ENCODE data around the gene RTBDN.

Gene RTBDN

DNA sequence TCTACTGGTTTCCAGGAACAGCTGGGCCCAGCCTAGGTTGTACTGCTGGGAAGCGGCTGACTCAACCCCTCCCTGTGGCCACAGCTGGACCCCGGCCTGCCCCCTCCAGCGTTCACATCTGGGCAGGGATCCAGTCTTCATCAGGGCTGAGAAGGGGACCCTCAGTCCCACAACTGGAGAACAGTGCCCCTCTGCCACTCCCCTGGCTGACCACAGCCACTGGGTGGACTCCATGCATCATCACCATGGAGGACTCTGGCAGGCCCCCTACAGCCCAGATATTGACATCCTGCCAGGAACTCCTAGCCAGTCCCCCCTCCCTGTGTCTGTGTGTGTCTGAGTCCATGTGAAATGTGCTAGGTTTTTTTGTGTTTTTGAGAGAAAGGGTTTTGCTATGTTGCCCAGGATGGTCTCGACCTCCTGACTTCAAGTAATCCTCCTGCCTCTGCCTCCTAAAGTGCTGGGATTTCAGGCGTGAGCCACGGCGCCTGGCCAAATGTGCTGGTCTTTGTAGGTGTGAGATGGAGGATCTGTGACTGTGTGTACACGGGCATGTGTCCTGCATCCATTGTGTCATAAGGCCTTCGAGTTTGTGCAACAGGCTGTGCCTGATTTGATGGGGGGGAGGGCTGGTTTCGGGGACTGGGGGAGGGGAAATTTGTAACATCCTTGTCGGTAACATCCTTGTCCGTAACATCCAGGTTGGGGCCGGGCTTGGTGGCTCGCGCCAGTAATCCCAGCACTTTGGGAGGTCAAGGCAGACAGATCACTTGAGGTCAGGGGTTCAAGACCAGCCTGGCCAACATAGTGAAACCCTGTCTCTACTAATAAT is 55.0 kb downstream of the RTBDN start:
- DNase-seq (ENCODE audit: low spot score) = peak; percentile 76

DNA sequence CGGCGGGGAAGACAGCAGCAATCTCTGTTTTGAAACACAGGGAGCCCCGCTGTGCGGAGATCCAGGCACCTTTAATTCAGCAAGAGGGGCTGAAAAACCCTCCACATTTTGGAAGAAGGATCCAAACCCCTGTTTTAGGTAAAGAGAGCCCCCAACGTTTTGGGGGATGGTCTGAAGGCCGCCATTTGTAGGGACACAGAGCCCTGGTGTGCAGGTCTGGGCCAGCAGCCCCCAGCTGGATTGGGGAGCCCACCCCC is 55.5 kb downstream of the RTBDN start:
- DNase-seq (ENCODE audit: low spot score) = no peak

DNA sequence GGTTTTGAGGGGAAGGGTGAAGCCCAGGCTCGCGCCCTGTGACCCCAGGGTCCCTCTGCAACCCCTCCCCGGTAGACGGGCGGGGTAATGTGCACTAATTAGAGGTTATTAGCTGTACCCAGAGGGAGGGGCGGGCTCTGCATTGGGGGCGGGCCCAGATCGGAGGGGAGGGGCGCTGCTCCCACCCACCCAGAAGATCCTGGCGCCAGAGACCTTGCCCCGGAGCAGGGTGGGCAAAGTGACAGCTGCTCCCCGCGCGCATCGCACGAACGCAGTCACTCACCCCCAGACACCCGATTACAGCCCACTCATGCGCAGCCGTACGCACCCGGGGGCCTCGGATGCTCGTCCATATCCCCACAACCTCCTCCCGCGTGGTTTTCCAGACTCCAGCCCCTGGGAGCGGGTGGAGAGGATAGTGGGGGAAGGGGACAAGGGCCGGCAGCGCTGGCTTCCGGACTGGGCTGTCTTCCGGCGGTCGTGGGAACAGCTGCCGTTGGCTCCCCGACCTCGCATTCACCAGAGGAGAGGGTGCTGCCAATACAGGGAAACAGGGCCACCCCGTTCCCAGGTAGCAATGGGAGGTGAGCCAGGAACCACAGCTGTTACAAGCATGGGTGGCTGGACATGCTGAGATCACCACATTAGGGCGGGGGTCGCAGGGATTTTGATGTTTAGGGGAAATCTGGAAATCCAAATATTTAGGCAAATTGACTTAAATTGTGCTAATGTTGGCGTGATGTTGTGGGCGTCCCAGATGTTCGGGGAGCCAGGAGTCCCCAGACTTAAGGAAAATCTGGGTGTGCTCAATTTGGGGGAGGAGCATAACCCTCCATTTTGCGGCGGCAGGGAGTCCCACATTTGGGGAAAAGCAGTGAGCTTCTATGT is 56.1 kb downstream of the RTBDN start:
- DNase-seq (ENCODE audit: low spot score) = peak; percentile 66

GRCh38 chr19:12777217-12778016 is 57.0 kb downstream of the RTBDN start:
- DNase-seq (ENCODE audit: low spot score) = peak; percentile 80
